Right hindlimb (tissue), 1 donor: Measurements from ENCODE around the gene MECR.
"Not testable (repeated sequence)": the region's sequence is repeated elsewhere in the genome, so short reads cannot be mapped to it uniquely, and the experiment has no call there.

Experiments used
- DNase-seq: peaks from one replicate; pipeline ENCODE4 v3.0.0-alpha.2; 2018

MECR gene

GRCh38 chr1:29166291-29166878 is 64.3 kb downstream of the MECR start:
- DNase-seq, result no peak

GRCh38 chr1:29164588-29164987 is 66.1 kb downstream of the MECR start:
- DNase-seq, result no peak

GRCh38 chr1:29162476-29163138 is 68.1 kb downstream of the MECR start:
- no peak for DNase-seq

GRCh38 chr1:29162025-29162424 is 68.7 kb downstream of the MECR start:
- DNase-seq, result no peak

- DNase-seq, result no peak
Measured at GRCh38 chr1:29159773-29160172, 71.0 kb downstream of the MECR start.

- no peak for DNase-seq
Measured at GRCh38 chr1:29157269-29157601, 73.5 kb downstream of the MECR start.

GRCh38 chr1:29156543-29157268 is 74.0 kb downstream of the MECR start:
- no peak for DNase-seq

- DNase-seq, result no peak
Measured at GRCh38 chr1:29152046-29152805, 78.5 kb downstream of the MECR start.

GRCh38 chr1:29150346-29150745 is 80.4 kb downstream of the MECR start:
- DNase-seq, result not testable (repeated sequence)

GRCh38 chr1:29148656-29149491 is 81.9 kb downstream of the MECR start:
- DNase-seq, result no peak

GRCh38 chr1:29145739-29146437 is 84.8 kb downstream of the MECR start:
- no peak for DNase-seq

GRCh38 chr1:29144178-29144577 is 86.6 kb downstream of the MECR start:
- no peak for DNase-seq

GRCh38 chr1:29142714-29143113 is 88.0 kb downstream of the MECR start:
- DNase-seq, result no peak
